Mesenchymal stem cell (in vitro differentiated cells and primary cell): ENCODE data around the gene ATP6V0D1.

Experiments
- DNase-seq: peaks from one replicate; pipeline ENCODE4 v3.0.0-alpha.2; 2013
- H2AFZ ChIP-seq: one replicate; pipeline ENCODE4 v1.6.1; 2013; ENCODE audit warnings: low read depth, mild to moderate bottlenecking, control low read depth, inconsistent platforms, low read length, moderate library complexity
- H2AK5ac ChIP-seq: 2 replicates; pipeline ENCODE4 v1.6.1; 2013; ENCODE audit warnings: low read length, moderate library complexity, mild to moderate bottlenecking, inconsistent platforms; ENCODE audit not compliant: severe bottlenecking
- H2BK120ac ChIP-seq: one replicate; pipeline ENCODE4 v1.6.1; 2013; ENCODE audit warnings: low read depth, mild to moderate bottlenecking, inconsistent platforms, low read length, moderate library complexity
- H2BK12ac ChIP-seq, 2 experiments: one replicate each; pipeline ENCODE4 v1.6.1; 2013; ENCODE audit warnings: inconsistent platforms in 2 of 2, low read length in 2 of 2, mild to moderate bottlenecking in 2 of 2, moderate library complexity in 2 of 2, control low read depth in 1 of 2
- H2BK15ac ChIP-seq: one replicate; pipeline ENCODE4 v1.6.1; 2013; ENCODE audit warnings: mild to moderate bottlenecking, low read depth, inconsistent platforms; ENCODE audit not compliant: poor library complexity, severe bottlenecking
- H2BK5ac ChIP-seq: 2 replicates; pipeline ENCODE4 v1.6.1; 2013; ENCODE audit warnings: low read depth, mild to moderate bottlenecking, low read length, control low read depth, inconsistent platforms; ENCODE audit not compliant: poor library complexity, severe bottlenecking
- H3K14ac ChIP-seq, 2 experiments: one replicate each; pipeline ENCODE4 v1.6.1; 2013; ENCODE audit warnings: inconsistent platforms in 2 of 2, low read length in 2 of 2, control low read depth in 1 of 2, mild to moderate bottlenecking in 1 of 2, moderate library complexity in 1 of 2
- H3K18ac ChIP-seq, 2 experiments: one replicate each; pipeline ENCODE4 v1.6.1; 2013; ENCODE audit warnings: inconsistent platforms in 2 of 2, low read length in 2 of 2, control low read depth in 1 of 2, low read depth in 1 of 2, mild to moderate bottlenecking in 1 of 2
- H3K23ac ChIP-seq, 2 experiments: one replicate each; pipeline ENCODE4 v1.6.1; 2013; ENCODE audit warnings: inconsistent platforms in 2 of 2, low read length in 2 of 2, mild to moderate bottlenecking in 2 of 2, moderate library complexity in 2 of 2, control low read depth in 1 of 2
- H3K27ac ChIP-seq: 2 replicates; pipeline ENCODE4 v1.5.1; 2013; ENCODE audit warnings: mild to moderate bottlenecking, moderate library complexity, low read length, control low read depth, inconsistent platforms; ENCODE audit not compliant: poor library complexity, severe bottlenecking
- H3K27me3 ChIP-seq, 2 experiments: 2 replicates each; pipeline versions ENCODE4 v1.6.1 to v1.7.0; 2013; ENCODE audit warnings: low read length in 2 of 2, mild to moderate bottlenecking in 2 of 2, moderate library complexity in 2 of 2, control low read depth in 1 of 2, inconsistent platforms in 1 of 2; ENCODE audit not compliant: control insufficient read depth in 1 of 2, insufficient read depth in 1 of 2
- H3K36me3 ChIP-seq, 2 experiments: 2 replicates each; pipeline versions ENCODE4 v1.6.1 to v1.7.0; 2013; ENCODE audit warnings: low read length in 2 of 2, control low read depth in 1 of 2, inconsistent platforms in 1 of 2, low read depth in 1 of 2, mild to moderate bottlenecking in 1 of 2; ENCODE audit not compliant: insufficient read depth in 2 of 2, control insufficient read depth in 1 of 2
- H3K4ac ChIP-seq, 2 experiments: one replicate each; pipeline ENCODE4 v1.6.1; 2013; ENCODE audit warnings: inconsistent platforms in 2 of 2, low read length in 2 of 2, mild to moderate bottlenecking in 2 of 2, moderate library complexity in 2 of 2, control low read depth in 1 of 2, low read depth in 1 of 2
- H3K4me1 ChIP-seq: 2 replicates; pipeline ENCODE4 v1.6.1; 2013; ENCODE audit warnings: low read depth, low read length, control low read depth; ENCODE audit not compliant: control insufficient read depth, insufficient read depth
- H3K4me2 ChIP-seq: 2 replicates; pipeline ENCODE4 v1.6.1; 2013; ENCODE audit warnings: low read length, mild to moderate bottlenecking, inconsistent platforms; ENCODE audit not compliant: poor library complexity, severe bottlenecking
- H3K4me3 ChIP-seq, 2 experiments: 2 replicates each; pipeline versions ENCODE4 v1.5.1 to v1.7.0; 2013; ENCODE audit warnings: low read length in 2 of 2, mild to moderate bottlenecking in 2 of 2, control low read depth in 1 of 2, low read depth in 1 of 2; ENCODE audit not compliant: insufficient read depth in 1 of 2
- H3K79me1 ChIP-seq: replicated peaks from 2 replicates; pipeline ENCODE4 v1.6.1; 2013; ENCODE audit warnings: mild to moderate bottlenecking, control low read depth, low read length, inconsistent platforms; ENCODE audit not compliant: poor library complexity, severe bottlenecking
- H3K9ac ChIP-seq: 2 replicates; pipeline ENCODE4 v1.7.0; 2013; ENCODE audit warnings: mild to moderate bottlenecking, low read length, moderate library complexity
- H3K9me3 ChIP-seq: 2 replicates; pipeline ENCODE4 v1.7.0; 2013; ENCODE audit warnings: mild to moderate bottlenecking, low read length; ENCODE audit not compliant: control insufficient read depth
- H4K8ac ChIP-seq: one replicate; pipeline ENCODE4 v1.6.1; 2013; ENCODE audit warnings: inconsistent platforms, mild to moderate bottlenecking, low read length, moderate library complexity
- H4K91ac ChIP-seq: one replicate; pipeline ENCODE4 v1.6.1; 2013; ENCODE audit warnings: mild to moderate bottlenecking, low read length, inconsistent platforms
- WGBS: methylation state at CpG from one replicate; pipeline ENCODE4 v1.1.7; 2013; ENCODE audit warnings: mixed read lengths; 5-methylcytosine and 5-hydroxymethylcytosine counted together

ATP6V0D1 gene

DNA sequence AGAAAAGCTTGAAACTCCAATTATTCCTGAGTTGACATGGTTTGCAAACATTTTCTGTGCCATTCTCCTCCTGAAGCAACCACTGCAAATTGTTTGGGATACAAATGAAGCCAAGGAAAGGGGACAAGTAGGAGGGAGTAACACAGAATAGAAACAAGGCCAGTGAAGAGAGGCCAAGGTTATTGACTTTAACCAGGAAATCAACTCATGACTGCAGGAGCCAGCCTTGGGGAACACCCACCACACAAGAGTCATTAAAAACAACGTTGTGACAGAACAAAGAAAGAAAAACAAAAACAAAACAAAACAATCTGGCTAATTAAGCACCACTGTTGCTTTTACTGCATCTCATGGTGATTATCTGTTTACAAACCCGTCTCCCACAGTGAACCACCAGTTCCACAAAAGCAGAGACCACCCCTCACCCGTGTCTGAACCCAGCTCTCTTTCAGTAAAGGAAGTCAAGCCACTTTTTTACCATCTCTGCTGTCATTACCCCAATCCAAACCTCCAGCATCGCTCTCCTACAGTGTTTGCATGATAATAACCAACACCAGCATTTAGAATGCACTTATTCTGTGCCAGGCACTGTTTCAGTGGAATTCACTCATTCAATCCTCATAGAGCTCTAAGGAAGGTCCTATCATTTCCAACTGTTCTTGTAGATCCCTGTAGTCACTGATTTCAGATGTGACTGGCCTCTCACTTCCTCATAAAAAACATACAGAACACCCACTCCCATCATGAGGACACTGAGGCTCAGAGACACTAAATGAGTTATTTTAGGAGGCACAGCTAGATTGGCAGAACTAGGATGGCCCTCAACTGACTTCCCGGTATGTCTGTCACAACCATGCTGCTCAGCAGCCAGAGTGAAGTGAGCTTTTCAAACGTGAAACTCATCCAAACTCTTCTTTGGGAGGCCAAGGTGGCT lies 66.7 kb downstream of the ATP6V0D1 start:
- 57% methylated on average over 6 of the region's 6 CpGs for WGBS
- H2AK5ac ChIP-seq = no peak overlapping the region
- H3K9me3 ChIP-seq = no peaks in the 10 kb centered on the region
- no peak overlapping the region for H2BK15ac ChIP-seq
- H3K23ac ChIP-seq = no peak overlapping the region
- peak overlapping the region; percentile 53 for H3K9ac ChIP-seq
- no peak overlapping the region for H4K91ac ChIP-seq
- no peak overlapping the region for H4K8ac ChIP-seq
- peaks cover 6% of the 10 kb centered on the region for H3K4me1 ChIP-seq
- H3K14ac ChIP-seq = no peak overlapping the region
- no peak overlapping the region for H2BK5ac ChIP-seq
- peaks cover 11% of the 10 kb centered on the region for H3K79me1 ChIP-seq
- no peak overlapping the region for H3K4me2 ChIP-seq
- H3K27me3 ChIP-seq = peaks cover 0 to 1% of the 10 kb centered on the region in 2 experiments
- no peak overlapping the region for H3K18ac ChIP-seq
- peak overlapping the region in 1 of 2 experiments; percentile 50 for H3K4me3 ChIP-seq
- no peak overlapping the region for H2AFZ ChIP-seq
- H2BK120ac ChIP-seq = no peak overlapping the region
- no peak overlapping the region for H3K4ac ChIP-seq
- no peak for DNase-seq
- H3K36me3 ChIP-seq = peaks cover 0 to 5% of the 10 kb centered on the region in 2 experiments
- no peak overlapping the region for H3K27ac ChIP-seq
- no peak overlapping the region for H2BK12ac ChIP-seq

- peaks cover 12% of the 10 kb centered on the region for H3K79me1 ChIP-seq
- no peaks in the 10 kb centered on the region for H3K9me3 ChIP-seq
- no peaks in the 10 kb centered on the region for H3K27me3 ChIP-seq
- H3K4me1 ChIP-seq = peaks cover 6% of the 10 kb centered on the region
- H2BK120ac ChIP-seq = no peak overlapping the region
- H2AFZ ChIP-seq = no peak overlapping the region
- no peak overlapping the region for H3K4me3 ChIP-seq
- H2AK5ac ChIP-seq = no peak overlapping the region
- WGBS = 60% methylated on average over 2 of the region's 2 CpGs
- H3K14ac ChIP-seq = no peak overlapping the region
- H2BK5ac ChIP-seq = no peak overlapping the region
- no peak overlapping the region for H3K4me2 ChIP-seq
- no peak overlapping the region for H2BK12ac ChIP-seq
- no peak overlapping the region for H4K91ac ChIP-seq
- no peak overlapping the region for H3K4ac ChIP-seq
- H3K23ac ChIP-seq = no peak overlapping the region
- H2BK15ac ChIP-seq = no peak overlapping the region
- no peak overlapping the region for H3K18ac ChIP-seq
- peaks cover 0 to 5% of the 10 kb centered on the region in 2 experiments for H3K36me3 ChIP-seq
- H3K9ac ChIP-seq = peak overlapping the region; percentile 32
- no peak for DNase-seq
- no peak overlapping the region for H3K27ac ChIP-seq
- no peak overlapping the region for H4K8ac ChIP-seq
Observed at GRCh38 chr16:67412294-67412693, 68.7 kb downstream of the ATP6V0D1 start.

- Histone ChIP-seq H3K4me2 (no peak overlapping the region), H2BK12ac (no peak overlapping the region), H3K27ac (no peak overlapping the region), H3K9me3 (no peaks in the 10 kb centered on the region), H4K91ac (no peak overlapping the region), H3K79me1 (peaks cover 12% of the 10 kb centered on the region), H2BK15ac (no peak overlapping the region), H2BK120ac (no peak overlapping the region), H2AFZ (no peak overlapping the region), H4K8ac (no peak overlapping the region), H3K18ac (no peak overlapping the region), H3K14ac (no peak overlapping the region), H3K23ac (no peak overlapping the region), H2AK5ac (no peak overlapping the region), H3K9ac (no peak overlapping the region), H3K4me3 (no peak overlapping the region), H3K4ac (no peak overlapping the region), H3K36me3 (peaks cover 0 to 5% of the 10 kb centered on the region in 2 experiments), H3K27me3 (no peaks in the 10 kb centered on the region), H3K4me1 (peaks cover 12% of the 10 kb centered on the region), H2BK5ac (no peak overlapping the region)
- 84% methylated on average over 3 of the region's 3 CpGs for WGBS
- no peak for DNase-seq
Observed at GRCh38 chr16:67411339-67411738, 69.6 kb downstream of the ATP6V0D1 start.

DNA sequence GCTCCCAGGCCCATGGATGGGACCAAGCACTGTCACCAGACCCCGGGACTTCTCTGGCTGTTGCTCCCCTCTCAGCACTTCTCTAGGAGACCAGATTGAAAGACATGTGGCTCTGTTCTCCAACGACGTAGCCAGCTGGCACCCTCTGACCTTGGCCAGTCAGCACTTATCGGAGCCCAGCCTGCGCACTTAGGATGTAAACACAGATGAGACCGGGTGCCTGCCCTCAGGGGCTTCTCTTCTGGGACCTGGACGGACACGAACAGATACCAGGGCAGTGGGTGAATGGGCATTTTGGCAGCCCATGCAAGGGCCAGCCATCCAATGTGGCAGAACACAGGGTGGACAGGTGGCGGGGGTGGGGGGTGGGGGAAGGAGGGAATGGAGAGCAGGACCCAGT lies 71.3 kb downstream of the ATP6V0D1 start:
- Histone ChIP-seq H2BK15ac (no peak overlapping the region), H2AFZ (no peak overlapping the region), H2BK5ac (no peak overlapping the region), H3K27ac (no peak overlapping the region), H3K79me1 (peaks cover 11% of the 10 kb centered on the region), H3K4me2 (no peak overlapping the region), H3K9ac (no peak overlapping the region), H2BK120ac (no peak overlapping the region), H2BK12ac (no peak overlapping the region), H3K18ac (no peak overlapping the region), H3K36me3 (peaks cover 4% of the 10 kb centered on the region in 2 experiments), H4K91ac (no peak overlapping the region), H4K8ac (no peak overlapping the region), H3K27me3 (no peaks in the 10 kb centered on the region), H3K23ac (no peak overlapping the region), H3K4me3 (no peak overlapping the region), H2AK5ac (no peak overlapping the region), H3K4ac (peak overlapping the region in 1 of 2 experiments; percentile 13), H3K9me3 (no peaks in the 10 kb centered on the region), H3K4me1 (peaks cover 17% of the 10 kb centered on the region), H3K14ac (no peak overlapping the region)
- DNase-seq = no peak
- 92% methylated on average over 9 of the region's 9 CpGs for WGBS
